ENCODE results near the gene SNED1. TPM values are rescaled to one million over a fixed set of nuclear protein-coding genes. Genes with fewer than 3 reads are reported as not detected.
"Not testable (repeated sequence)": the region's sequence is repeated elsewhere in the genome, so short reads cannot be mapped to it uniquely, and the experiment has no call there.

SNED1 gene
- total and polyA plus RNA-seq, 2 experiments from 2014 or later, result 6.1 to 29.4 TPM

DNA sequence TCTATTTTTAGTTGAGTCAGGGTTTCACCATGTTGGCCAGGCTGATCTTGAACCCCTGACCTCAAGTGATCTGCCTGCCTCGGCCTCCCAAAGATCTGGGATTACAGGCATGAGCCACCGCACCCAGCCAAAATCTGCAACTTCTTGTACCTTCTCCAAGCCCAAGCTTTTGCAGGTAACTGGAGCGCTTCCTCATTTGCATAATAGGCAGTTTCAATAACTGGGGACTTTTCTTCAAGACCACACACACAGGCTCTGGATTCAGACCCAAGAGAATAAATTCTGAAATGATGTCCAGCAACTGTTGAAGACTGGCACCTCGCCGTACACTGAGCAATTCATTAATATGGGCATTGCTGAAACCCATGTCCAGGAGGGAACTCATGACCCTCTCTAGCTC lies 100.8 kb downstream of the SNED1 start:
- WGBS, 2 experiments (ENCODE audit: low coverage in 1 of 2, low lambda C conversion rate in 2 of 2, missing lambda C conversion rate in 2 of 2), result 89 to 90% methylated on average over 5 of the region's 5 CpGs
- Histone ChIP-seq H3K4me3 (no peak overlapping the region), H3K4me2 (ENCODE audit: unreplicated experiment) (no peak overlapping the region), H3K79me2 (ENCODE audit: insufficient read depth) (peaks cover 69% of the 10 kb centered on the region), H4K20me1 (ENCODE audit: insufficient read depth) (no peaks in the 10 kb centered on the region), H3K27ac (no peak overlapping the region), H3K36me3 (ENCODE audit: low read depth) (peaks cover 17% of the 10 kb centered on the region), H3K9me2 (ENCODE audit: insufficient read depth) (no peaks in the 10 kb centered on the region), H3K27me3 (replicated peaks; ENCODE audit: insufficient read depth) (no peaks in the 10 kb centered on the region), H3F3A (ENCODE audit: insufficient read depth) (peaks cover 35% of the 10 kb centered on the region), H2AFZ (no peak overlapping the region), H3K4me1 (ENCODE audit: insufficient read depth) (peaks cover 12% of the 10 kb centered on the region), H3K9ac (no peak overlapping the region), H3K9me3 (ENCODE audit: low read depth) (no peaks in the 10 kb centered on the region)
- TF ChIP-seq EZH2phosphoT487 (IDR thresholded peaks at IDR 0.05; ENCODE audit: insufficient read depth, low read depth) (no peak), EZH2 (IDR thresholded peaks at IDR 0.05; ENCODE audit: insufficient read depth, poor library complexity, severe bottlenecking) (no peak)
- no peak for DNase-seq
- in situ Hi-C loops (cut with MboI), result no loop called here

DNA sequence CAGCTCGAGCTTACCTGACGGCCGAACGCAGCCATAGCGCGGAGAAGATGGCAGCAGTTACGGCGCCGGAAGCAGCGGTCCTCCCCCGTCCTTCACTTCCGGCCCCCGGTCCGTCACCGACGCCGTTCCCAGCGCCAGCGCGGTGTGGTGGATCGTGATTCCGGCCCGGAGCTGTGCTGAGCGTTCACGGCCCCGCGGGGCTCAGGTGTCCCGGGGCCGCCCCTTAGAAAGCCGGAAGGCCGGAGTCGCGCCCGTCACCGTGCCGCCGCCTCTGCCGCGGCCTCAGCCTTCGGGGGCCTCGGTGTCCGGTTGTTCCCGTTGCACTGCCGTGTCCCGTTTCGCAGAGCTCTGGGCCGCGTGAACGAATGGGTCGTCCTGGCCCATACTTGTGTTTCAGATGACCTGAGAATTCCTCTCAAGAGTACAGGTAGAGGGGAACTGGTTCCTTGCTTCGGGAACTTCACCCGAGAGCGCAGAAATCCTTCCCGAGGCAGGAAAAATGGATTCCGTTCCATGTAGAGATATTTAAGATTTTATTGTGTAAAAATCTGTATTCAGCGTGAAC lies 103.9 kb downstream of the SNED1 start, which contains the start of gene MTERF4:
Gene MTERF4, minus strand, starts transcription at position 49 of the 565 bp plus-strand sequence. Its CDS starts 14 bp downstream, at position 35.
- Histone ChIP-seq H3K36me3 (ENCODE audit: low read depth) (no peaks in the 10 kb centered on the region), H4K20me1 (ENCODE audit: insufficient read depth) (no peaks in the 10 kb centered on the region), H3K4me1 (ENCODE audit: insufficient read depth) (peaks cover 12% of the 10 kb centered on the region), H3F3A (ENCODE audit: insufficient read depth) (peaks cover 10% of the 10 kb centered on the region), H3K27ac (peak within 1 kb of the TSS; percentile 56), H3K9me2 (ENCODE audit: insufficient read depth) (no peaks in the 10 kb centered on the region), H3K4me3 (peak within 1 kb of the TSS; percentile 97), H3K27me3 (replicated peaks; ENCODE audit: insufficient read depth) (no peaks in the 10 kb centered on the region), H3K79me2 (ENCODE audit: insufficient read depth) (peaks cover 59% of the 10 kb centered on the region), H3K4me2 (ENCODE audit: unreplicated experiment) (peak within 1 kb of the TSS; percentile 97), H3K9ac (peak within 1 kb of the TSS; percentile 92), H2AFZ (peak within 1 kb of the TSS; percentile 100), H3K9me3 (ENCODE audit: low read depth) (no peaks in the 10 kb centered on the region)
- DNase-seq, result peak; percentile 93
- in situ Hi-C loops (cut with MboI), result no loop called here
- 1 to 2% methylated on average over 51 to 56 of the region's 56 CpGs for WGBS, 2 experiments (ENCODE audit: low coverage in 1 of 2, low lambda C conversion rate in 2 of 2, missing lambda C conversion rate in 2 of 2)
- TF ChIP-seq EZH2phosphoT487 (IDR thresholded peaks at IDR 0.05; ENCODE audit: insufficient read depth, low read depth), result no peak
- TF ChIP-seq EZH2 (IDR thresholded peaks at IDR 0.05; ENCODE audit: insufficient read depth, poor library complexity, severe bottlenecking), result no peak

DNA sequence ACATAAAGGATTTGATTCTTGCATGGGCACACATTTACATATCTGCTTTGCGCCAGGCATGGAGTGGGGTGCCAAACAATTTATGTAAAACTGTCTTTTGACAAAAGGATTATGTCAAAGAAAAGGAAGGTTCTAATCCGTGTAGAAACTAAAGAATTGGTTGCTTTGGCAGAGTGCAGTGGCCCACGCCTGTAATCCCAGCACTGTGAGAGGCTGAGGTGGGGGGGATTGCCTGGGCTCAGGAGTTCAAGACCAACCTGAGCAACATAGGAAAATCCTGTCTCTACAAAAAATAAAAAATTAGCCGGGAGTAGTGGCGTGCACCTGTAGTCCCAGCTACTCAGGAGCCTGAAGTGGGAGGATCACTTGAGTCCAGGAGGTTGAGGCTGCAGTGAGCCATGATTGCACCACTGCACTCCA lies 104.8 kb downstream of the SNED1 start:
- H2AFZ ChIP-seq, result peak overlapping the region; percentile 100
- peak overlapping the region; percentile 92 for H3K9ac ChIP-seq
- H3K9me3 ChIP-seq (ENCODE audit: low read depth), result no peaks in the 10 kb centered on the region
- H3K27ac ChIP-seq, result 0 out of 2 replicates have a peak overlapping the region, but pooled peaks have one; percentile 56
- peak overlapping the region; percentile 97 for H3K4me3 ChIP-seq
- peak overlapping the region; percentile 91 for H3K4me2 ChIP-seq (ENCODE audit: unreplicated experiment)
- H3F3A ChIP-seq (ENCODE audit: insufficient read depth), result 0 out of 2 replicates have a peak, but pooled peaks cover 4% of the 10 kb centered on the region
- no peaks in the 10 kb centered on the region for H3K9me2 ChIP-seq (ENCODE audit: insufficient read depth)
- DNase-seq, result no peak
- peaks cover 50% of the 10 kb centered on the region for H3K79me2 ChIP-seq (ENCODE audit: insufficient read depth)
- TF ChIP-seq EZH2phosphoT487 (IDR thresholded peaks at IDR 0.05; ENCODE audit: insufficient read depth, low read depth), result no peak
- no peak for TF ChIP-seq EZH2 (IDR thresholded peaks at IDR 0.05; ENCODE audit: insufficient read depth, poor library complexity, severe bottlenecking)
- WGBS, 2 experiments (ENCODE audit: low coverage in 1 of 2, low lambda C conversion rate in 2 of 2, missing lambda C conversion rate in 2 of 2), result 60 to 61% methylated on average over 5 of the region's 5 CpGs
- H3K36me3 ChIP-seq (ENCODE audit: low read depth), result no peaks in the 10 kb centered on the region
- H4K20me1 ChIP-seq (ENCODE audit: insufficient read depth), result no peaks in the 10 kb centered on the region
- H3K4me1 ChIP-seq (ENCODE audit: insufficient read depth), result peaks cover 12% of the 10 kb centered on the region
- no peaks in the 10 kb centered on the region for H3K27me3 ChIP-seq (replicated peaks; ENCODE audit: insufficient read depth)
- in situ Hi-C loops (cut with MboI), result no loop called here

DNA sequence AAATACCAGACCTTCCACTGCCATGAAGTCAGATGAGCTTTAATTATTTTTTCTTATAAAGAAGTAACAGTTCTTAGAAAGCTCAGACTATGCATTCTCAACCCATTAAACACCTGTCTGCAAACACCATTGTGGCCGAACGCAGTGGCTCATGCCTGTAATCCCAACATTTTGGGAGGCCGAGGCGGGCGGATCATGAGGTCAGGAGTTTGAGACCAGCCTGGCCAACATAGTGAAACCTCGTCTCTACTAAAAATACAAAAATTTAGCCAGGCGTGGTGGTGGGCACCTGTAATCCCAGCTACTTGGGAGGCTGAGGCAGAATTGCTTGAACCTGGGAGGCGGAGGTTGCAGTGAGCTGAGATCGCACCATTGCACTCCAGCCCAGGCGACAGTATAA lies 106.2 kb downstream of the SNED1 start:
- H3K79me2 ChIP-seq (ENCODE audit: insufficient read depth), result peaks cover 36% of the 10 kb centered on the region
- H3K4me3 ChIP-seq; H3K4me2 ChIP-seq (ENCODE audit: unreplicated experiment); DNase-seq; H2AFZ ChIP-seq; H3K27ac ChIP-seq; H4K20me1 ChIP-seq (ENCODE audit: insufficient read depth); H3F3A ChIP-seq (ENCODE audit: insufficient read depth); H3K9me2 ChIP-seq (ENCODE audit: insufficient read depth); H3K27me3 ChIP-seq (replicated peaks; ENCODE audit: insufficient read depth); H3K9me3 ChIP-seq (ENCODE audit: low read depth); in situ Hi-C loops (cut with MboI); H3K36me3 ChIP-seq (ENCODE audit: low read depth); H3K9ac ChIP-seq: not testable (repeated sequence)
- 91 to 96% methylated on average over 10 of the region's 10 CpGs for WGBS, 2 experiments (ENCODE audit: low coverage in 1 of 2, low lambda C conversion rate in 2 of 2, missing lambda C conversion rate in 2 of 2)
- H3K4me1 ChIP-seq (ENCODE audit: insufficient read depth), result peaks cover 12% of the 10 kb centered on the region

Data from GM23248 (cell line).